Large intestine (tissue), 12 donors: ENCODE results near the gene RUNDC3A. TPM values are rescaled to one million over a fixed set of nuclear protein-coding genes. Genes with fewer than 3 reads are reported as not detected.
A peak's percentile ranks its signal among the peaks of the same experiment; 100 is the strongest.

ENCODE experiments used
- DNase-seq, 2 donors: peaks; one replicate each; pipeline versions ENCODE4 v3.0.0 to v3.0.0-alpha.2; 2013
- H3K27ac ChIP-seq: one replicate; pipeline ENCODE4 v1.5.1; 2013; ENCODE audit warnings: low read length
- H3K27me3 ChIP-seq: 2 replicates; pipeline ENCODE4 v1.6.1; 2013; ENCODE audit warnings: low read length; ENCODE audit not compliant: control insufficient read depth, insufficient read depth
- H3K36me3 ChIP-seq: 2 replicates; pipeline ENCODE4 v1.6.1; 2013; ENCODE audit warnings: low read length; ENCODE audit not compliant: control insufficient read depth, insufficient read depth
- H3K4me1 ChIP-seq: one replicate; pipeline ENCODE4 v1.6.1; 2013; ENCODE audit warnings: low read length; ENCODE audit not compliant: control insufficient read depth, insufficient read depth
- H3K4me3 ChIP-seq: one replicate; pipeline ENCODE4 v1.5.1; 2013; ENCODE audit warnings: low read length
- H3K9me3 ChIP-seq: one replicate; pipeline ENCODE4 v1.6.1; 2013; ENCODE audit warnings: mild to moderate bottlenecking, low read depth, low read length, moderate library complexity; ENCODE audit not compliant: control insufficient read depth
- WGBS: methylation state at CpG from one replicate; pipeline ENCODE4 v1.1.5; 2013; ENCODE audit warnings: low lambda C conversion rate; ENCODE audit not compliant: insufficient coverage; 5-methylcytosine and 5-hydroxymethylcytosine counted together
- long read RNA-seq, 11 donors: transcript quantifications; one replicate each; lab custom pipeline, GENCODE V29; 2026
- polyA plus RNA-seq: library from polyadenylated mRNA; unstranded; fragments of 120-200 nt; gene quantifications from one replicate; pipeline ENCODE4 v1.2.1, GENCODE V29; 2013

Gene RUNDC3A
- polyA plus RNA-seq = 17.2 TPM
- long read RNA-seq, donor 1 = 0 reads
- long read RNA-seq, donor 2, partial matches to known transcripts = 0 of 2 reads
- long read RNA-seq, donor 2, other reads (novel, unspliced or antisense) = 0 of 2 reads
- long read RNA-seq, donor 3 = 0 reads
- long read RNA-seq, donor 4 = 0 reads
- long read RNA-seq, donor 5, partial matches to known transcripts = 0 of 1 reads
- long read RNA-seq, donor 5, other reads (novel, unspliced or antisense) = 0 of 1 reads
- long read RNA-seq, donor 6, partial matches to known transcripts = 0 of 1 reads
- long read RNA-seq, donor 6, other reads (novel, unspliced or antisense) = 0 of 1 reads
- long read RNA-seq, donor 7 = 0 reads
- long read RNA-seq, donor 8, partial matches to known transcripts = 0 of 1 reads
- long read RNA-seq, donor 8, other reads (novel, unspliced or antisense) = 0 of 1 reads
- long read RNA-seq, donor 9, partial matches to known transcripts = 0 of 3 reads
- long read RNA-seq, donor 9, other reads (novel, unspliced or antisense) = 0 of 3 reads
- long read RNA-seq, donor 10, partial matches to known transcripts = 0 of 2 reads
- long read RNA-seq, donor 10, other reads (novel, unspliced or antisense) = 0 of 2 reads
- long read RNA-seq, donor 11, partial matches to known transcripts = 0 of 1 reads
- long read RNA-seq, donor 11, other reads (novel, unspliced or antisense) = 0 of 1 reads

DNA sequence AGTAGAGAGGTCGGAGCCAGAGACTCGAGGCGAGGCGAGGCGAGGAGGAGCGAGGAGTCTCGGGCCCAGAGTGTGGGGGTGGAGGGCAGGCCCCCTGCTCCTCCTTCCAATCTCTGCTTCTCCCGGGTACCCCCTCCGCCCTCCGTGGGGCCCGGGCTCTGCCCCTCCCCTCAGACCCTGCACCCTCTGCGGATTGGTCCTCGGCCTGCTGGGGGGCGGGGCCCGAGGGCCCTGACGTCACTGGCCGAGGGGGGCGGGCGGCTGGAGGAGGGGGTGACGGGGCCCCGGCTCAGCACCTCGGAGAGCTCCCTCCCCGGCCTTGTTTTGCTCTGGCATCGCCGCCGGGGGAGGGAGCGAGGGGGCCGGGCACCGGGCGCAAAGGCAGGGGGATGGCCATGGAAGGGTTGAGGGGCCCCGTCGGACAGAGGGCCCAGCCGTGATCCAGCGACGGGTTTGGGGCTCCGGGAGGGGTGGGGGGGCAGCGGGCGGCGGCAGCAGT is at the start of gene RUNDC3A:
RUNDC3A (plus strand) TSS at position 282 of the 499 bp plus-strand sequence. CDS start 232 bp downstream, outside the sequence.
- Histone ChIP-seq H3K4me1 (peaks cover 20% of the 10 kb centered on the region), H3K27ac (peak within 1 kb of the TSS; percentile 40), H3K4me3 (peak within 1 kb of the TSS; percentile 39), H3K36me3 (no peaks in the 10 kb centered on the region), H3K27me3 (peaks cover 15% of the 10 kb centered on the region), H3K9me3 (no peaks in the 10 kb centered on the region)
- peak; percentile 86 to 90 for DNase-seq
- no CpG with 5 or more reads among the region's 39 CpGs for WGBS

DNA sequence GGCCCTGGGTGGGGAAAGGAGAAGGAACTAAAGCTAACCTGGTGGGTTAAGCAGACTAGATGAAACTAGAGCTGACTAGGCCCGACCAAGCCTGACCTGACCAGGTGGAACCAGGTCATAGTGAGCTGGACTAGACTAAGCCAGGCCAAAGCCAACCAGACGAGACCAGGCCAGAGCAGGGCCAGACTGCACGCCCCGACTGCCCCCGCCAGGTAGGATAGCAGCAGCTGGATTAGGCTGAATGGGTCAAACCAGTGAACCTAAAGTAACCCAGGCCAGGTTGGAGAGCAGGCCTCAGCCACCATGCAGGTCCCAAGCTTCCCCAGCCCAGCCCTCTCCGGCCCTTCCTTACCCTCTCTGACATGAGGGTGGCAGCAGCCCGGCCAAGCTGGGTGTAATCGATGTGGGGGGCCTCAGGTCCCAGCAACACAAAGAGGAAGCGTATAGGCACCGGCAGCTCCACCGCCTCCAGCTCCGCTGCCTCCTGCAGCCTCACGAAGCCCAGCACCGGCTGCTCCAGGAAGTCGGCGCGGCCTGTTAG is 49.5 kb upstream of the RUNDC3A start:
- H3K27me3 ChIP-seq = peaks cover 7% of the 10 kb centered on the region
- H3K4me1 ChIP-seq = no peaks in the 10 kb centered on the region
- no peak overlapping the region for H3K27ac ChIP-seq
- no peak for DNase-seq
- no peaks in the 10 kb centered on the region for H3K36me3 ChIP-seq
- H3K4me3 ChIP-seq = no peak overlapping the region
- no peaks in the 10 kb centered on the region for H3K9me3 ChIP-seq
- WGBS = no CpG with 5 or more reads among the region's 17 CpGs

DNA sequence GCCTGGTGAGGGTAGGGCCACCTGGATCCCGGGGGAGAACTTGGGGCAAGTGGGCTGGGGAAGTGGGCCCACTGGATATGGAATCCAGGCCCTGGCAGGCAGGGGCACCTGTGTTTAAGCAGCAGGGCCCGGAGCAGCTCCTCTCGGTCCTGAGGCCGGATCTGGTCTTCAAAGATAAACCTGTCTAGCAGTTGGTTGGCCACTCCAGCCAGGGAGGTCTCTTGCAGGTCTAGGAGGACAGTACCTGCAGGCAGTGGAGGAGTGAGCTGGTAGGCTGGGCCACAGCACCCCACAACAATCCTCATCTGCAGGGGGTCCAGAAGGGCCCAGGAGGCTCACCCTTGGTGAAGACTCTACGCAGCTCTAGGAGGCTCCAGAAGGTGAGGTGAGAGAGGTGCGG is 48.1 kb upstream of the RUNDC3A start:
- H3K27me3 ChIP-seq = no peaks in the 10 kb centered on the region
- WGBS = no CpG with 5 or more reads among the region's 6 CpGs
- no peak overlapping the region for H3K27ac ChIP-seq
- no peaks in the 10 kb centered on the region for H3K4me1 ChIP-seq
- H3K36me3 ChIP-seq = no peaks in the 10 kb centered on the region
- H3K4me3 ChIP-seq = no peak overlapping the region
- no peaks in the 10 kb centered on the region for H3K9me3 ChIP-seq
- DNase-seq = no peak

DNA sequence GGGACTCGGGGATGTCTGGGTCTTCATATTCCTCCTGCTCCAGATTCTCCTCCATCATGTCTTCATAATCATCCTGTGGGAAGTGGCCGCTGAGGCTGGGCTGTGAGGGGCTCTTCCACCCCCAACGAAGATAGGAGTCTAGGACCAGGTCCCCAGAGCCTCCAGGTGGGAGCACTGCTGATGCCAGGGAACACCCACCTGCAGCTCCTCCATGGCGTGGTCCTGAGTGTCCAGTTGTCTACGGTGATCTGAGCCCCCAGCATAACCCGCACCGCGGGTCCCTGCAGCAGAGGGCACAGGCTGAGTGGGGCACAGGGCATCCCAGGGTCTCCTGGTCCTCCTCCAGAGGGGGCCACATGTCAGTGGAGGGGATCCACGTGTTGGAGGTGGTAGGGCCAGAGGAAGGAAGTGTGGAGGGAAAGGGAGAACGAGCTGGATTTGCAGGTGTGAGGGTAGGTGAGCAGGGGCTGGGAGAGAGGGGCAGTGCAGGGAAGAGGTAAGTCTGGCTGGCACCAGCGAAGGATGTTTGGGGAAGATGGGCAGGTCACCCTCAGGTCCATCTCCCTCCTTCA is 45.7 kb upstream of the RUNDC3A start:
- no peaks in the 10 kb centered on the region for H3K4me1 ChIP-seq
- H3K27me3 ChIP-seq = no peaks in the 10 kb centered on the region
- no peak overlapping the region for H3K4me3 ChIP-seq
- no peak overlapping the region for H3K27ac ChIP-seq
- no peaks in the 10 kb centered on the region for H3K36me3 ChIP-seq
- H3K9me3 ChIP-seq = no peaks in the 10 kb centered on the region
- no peak for DNase-seq
- no CpG with 5 or more reads among the region's 11 CpGs for WGBS

GRCh38 chr17:44263345-44263902 is 45.0 kb upstream of the RUNDC3A start:
- Histone ChIP-seq H3K36me3 (no peaks in the 10 kb centered on the region), H3K4me3 (no peak overlapping the region), H3K9me3 (no peaks in the 10 kb centered on the region), H3K27ac (no peak overlapping the region), H3K27me3 (no peaks in the 10 kb centered on the region), H3K4me1 (no peaks in the 10 kb centered on the region)
- WGBS = 90% methylated on average over 2 of the region's 7 CpGs
- DNase-seq = no peak

- H3K4me1 ChIP-seq = no peaks in the 10 kb centered on the region
- no CpG with 5 or more reads among the region's 9 CpGs for WGBS
- peak in 1 of 2 donors; percentile 8 for DNase-seq
- no peak overlapping the region for H3K4me3 ChIP-seq
- H3K36me3 ChIP-seq = no peaks in the 10 kb centered on the region
- H3K9me3 ChIP-seq = no peaks in the 10 kb centered on the region
- H3K27ac ChIP-seq = no peak overlapping the region
- peaks cover 7% of the 10 kb centered on the region for H3K27me3 ChIP-seq
Measured at GRCh38 chr17:44266402-44267164, 41.8 kb upstream of the RUNDC3A start.

GRCh38 chr17:44267165-44267455 is 41.3 kb upstream of the RUNDC3A start:
- no peaks in the 10 kb centered on the region for H3K9me3 ChIP-seq
- no peak for DNase-seq
- H3K36me3 ChIP-seq = no peaks in the 10 kb centered on the region
- H3K4me3 ChIP-seq = no peak overlapping the region
- WGBS = no CpG with 5 or more reads among the region's 5 CpGs
- no peak overlapping the region for H3K27ac ChIP-seq
- H3K4me1 ChIP-seq = no peaks in the 10 kb centered on the region
- H3K27me3 ChIP-seq = peaks cover 9% of the 10 kb centered on the region

DNA sequence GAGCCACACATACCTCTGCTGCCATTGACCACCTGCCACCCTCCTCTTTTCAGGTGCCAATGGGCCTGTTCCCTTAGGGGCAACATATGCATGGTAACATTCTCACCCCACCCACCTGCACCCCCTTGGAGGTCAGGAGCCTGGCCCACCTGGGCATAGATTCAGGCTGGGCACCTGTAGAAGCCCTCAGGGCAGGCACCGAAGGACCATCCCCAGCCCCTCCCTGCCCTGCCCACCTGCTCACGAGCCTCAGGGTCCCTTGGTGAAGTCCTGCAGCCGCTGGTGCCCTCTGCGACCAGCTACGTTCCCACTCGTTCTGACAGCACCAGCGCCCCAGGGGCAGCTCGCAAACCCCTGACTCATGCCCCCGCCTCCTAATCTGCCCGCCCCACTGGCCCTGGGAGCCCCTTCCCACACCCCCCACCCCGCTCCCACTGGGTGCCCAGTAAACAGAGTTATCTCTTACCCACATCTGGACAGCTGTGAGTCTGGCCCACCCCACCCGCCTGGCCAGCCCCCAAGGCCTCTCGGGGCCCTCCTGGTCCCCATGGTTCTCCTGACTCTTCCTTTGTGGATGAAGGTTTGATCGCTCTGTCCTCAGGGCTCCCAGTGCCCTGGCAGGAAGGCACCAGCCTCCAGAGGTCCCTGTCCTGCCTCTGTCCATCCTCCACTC is 40.4 kb upstream of the RUNDC3A start, which contains the start of gene SLC4A1:
SLC4A1 (minus strand) TSS at position 318 of the 673 bp plus-strand sequence. CDS start 5,269 bp downstream, outside the sequence.
- no peak for DNase-seq
- H3K9me3 ChIP-seq = no peaks in the 10 kb centered on the region
- H3K36me3 ChIP-seq = no peaks in the 10 kb centered on the region
- no peak within 1 kb of the TSS for H3K27ac ChIP-seq
- WGBS = no CpG with 5 or more reads among the region's 14 CpGs
- H3K4me1 ChIP-seq = no peaks in the 10 kb centered on the region
- H3K27me3 ChIP-seq = peaks cover 13% of the 10 kb centered on the region
- H3K4me3 ChIP-seq = no peak within 1 kb of the TSS

DNA sequence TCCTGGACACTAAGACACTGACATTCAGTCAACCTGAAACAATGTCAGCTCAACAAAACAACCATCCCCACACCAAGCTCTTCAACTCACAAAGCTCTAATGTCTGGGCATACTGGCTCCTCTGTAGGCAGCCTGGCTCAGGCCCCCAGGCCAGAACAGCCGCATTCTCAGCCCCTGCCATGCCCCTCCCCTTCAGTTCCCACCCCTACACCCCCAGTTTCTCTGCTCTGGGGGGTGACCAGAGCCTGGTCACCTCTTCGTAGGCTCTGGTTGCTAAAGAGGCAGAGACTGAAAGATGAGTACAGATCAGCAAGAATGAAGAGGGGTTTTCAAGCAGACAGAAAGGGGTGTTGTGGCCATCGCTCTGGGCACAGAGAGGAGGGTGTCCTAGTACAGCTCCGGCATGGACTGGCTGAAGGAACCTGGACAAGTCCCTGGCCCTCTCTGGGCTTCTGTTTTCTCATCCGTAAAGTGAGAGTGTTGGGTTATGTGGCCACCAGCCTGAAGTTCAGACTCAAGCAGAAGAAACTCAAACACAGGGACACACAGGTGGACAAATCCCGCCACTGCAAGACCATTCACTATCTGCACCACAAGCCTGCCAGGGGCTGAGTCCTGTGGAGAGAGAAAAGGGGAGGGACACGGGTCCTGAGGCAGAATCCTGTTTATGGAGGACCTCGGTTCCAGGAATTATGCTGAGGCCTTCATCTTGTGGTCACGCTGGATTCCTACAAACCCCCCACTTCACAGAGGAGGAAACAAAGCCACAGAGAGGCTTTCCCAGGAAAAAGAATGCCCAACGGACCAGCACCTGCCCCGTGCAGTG is 39.5 kb upstream of the RUNDC3A start:
- H3K27me3 ChIP-seq = peaks cover 21% of the 10 kb centered on the region
- no CpG with 5 or more reads among the region's 11 CpGs for WGBS
- no peak overlapping the region for H3K27ac ChIP-seq
- no peaks in the 10 kb centered on the region for H3K9me3 ChIP-seq
- no peak for DNase-seq
- H3K4me1 ChIP-seq = no peaks in the 10 kb centered on the region
- H3K36me3 ChIP-seq = no peaks in the 10 kb centered on the region
- no peak overlapping the region for H3K4me3 ChIP-seq
